ENCODE data around the gene HNRNPL.

GRCh38 chr19:38793671-38794070 is 56.1 kb downstream of the HNRNPL start:
- TF ChIP-seq CTCF (IDR thresholded peaks at IDR 0.05; ENCODE audit: low read length): no peak
- no peak for TF ChIP-seq EZH2phosphoT487 (IDR thresholded peaks at IDR 0.05; ENCODE audit: low read length)
- no peak for TF ChIP-seq EZH2 (optimal IDR thresholded peaks at IDR 0.05; ENCODE audit: low read depth, low read length)
